Measurements from ENCODE around the gene SENP8.
"Not testable (repeated sequence)": the region's sequence is repeated elsewhere in the genome, so short reads cannot be mapped to it uniquely, and the experiment has no call there.

Gene SENP8

DNA sequence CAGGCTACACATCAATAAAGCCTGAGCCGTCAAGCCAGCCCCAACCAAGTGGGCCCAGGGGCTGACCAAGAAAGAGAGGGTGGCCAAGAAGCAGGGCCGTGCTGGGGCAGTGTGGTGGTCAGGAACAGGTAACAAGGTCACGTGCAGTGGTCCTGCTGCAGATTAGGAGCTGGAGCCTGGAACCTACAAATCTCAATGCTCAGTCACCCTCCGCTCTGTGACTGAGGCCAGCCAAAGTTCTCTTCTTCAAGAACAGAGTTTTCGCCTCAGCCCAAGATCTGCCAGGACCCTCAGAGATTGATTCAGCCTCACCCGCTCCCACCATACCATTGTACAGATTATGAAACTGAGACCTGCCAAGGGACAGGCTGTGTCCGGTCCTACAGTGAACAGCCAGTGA is 52.5 kb downstream of the SENP8 start:
- no peaks in the 10 kb centered on the region for H3K36me3 ChIP-seq (ENCODE audit: insufficient read depth, low read length)
- no peak overlapping the region for H3K4me3 ChIP-seq (ENCODE audit: low read length)
- H3K9me3 ChIP-seq (replicated peaks; ENCODE audit: low read length) = no peaks in the 10 kb centered on the region
- H3K27me3 ChIP-seq (ENCODE audit: control insufficient read depth, insufficient read depth, low read length) = peaks cover 70% of the 10 kb centered on the region
- H3K9ac ChIP-seq (ENCODE audit: low read depth, low read length) = no peak overlapping the region
- H3K4me1 ChIP-seq (ENCODE audit: control insufficient read depth, insufficient read depth, low read length) = no peaks in the 10 kb centered on the region
- no peak overlapping the region for H3K4me2 ChIP-seq (ENCODE audit: low read length)

DNA sequence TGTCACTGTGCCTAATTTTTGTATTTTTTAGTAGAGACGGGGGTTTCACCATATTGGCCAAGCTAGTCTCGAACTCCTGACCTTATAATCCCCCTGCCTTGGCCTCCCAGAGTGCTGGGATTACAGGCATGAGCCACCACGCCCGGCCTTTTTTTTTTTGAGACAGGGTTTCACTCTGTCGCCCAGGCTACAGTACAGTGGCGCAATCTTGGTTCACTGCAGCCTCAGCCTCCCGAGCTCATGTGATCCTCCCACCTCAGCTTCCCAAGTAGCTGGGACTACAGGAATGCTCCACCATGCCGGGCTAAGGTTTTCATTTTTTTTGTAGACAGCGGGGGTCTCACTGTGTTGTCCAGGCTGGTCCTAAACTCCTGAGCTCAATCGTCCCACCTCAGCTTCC is 53.8 kb downstream of the SENP8 start:
- H3K9me3 ChIP-seq (replicated peaks; ENCODE audit: low read length); H3K4me1 ChIP-seq (ENCODE audit: control insufficient read depth, insufficient read depth, low read length); H3K9ac ChIP-seq (ENCODE audit: low read depth, low read length); H3K4me2 ChIP-seq (ENCODE audit: low read length); H3K36me3 ChIP-seq (ENCODE audit: insufficient read depth, low read length); H3K4me3 ChIP-seq (ENCODE audit: low read length): not testable (repeated sequence)
- H3K27me3 ChIP-seq (ENCODE audit: control insufficient read depth, insufficient read depth, low read length) = peaks cover 71% of the 10 kb centered on the region

DNA sequence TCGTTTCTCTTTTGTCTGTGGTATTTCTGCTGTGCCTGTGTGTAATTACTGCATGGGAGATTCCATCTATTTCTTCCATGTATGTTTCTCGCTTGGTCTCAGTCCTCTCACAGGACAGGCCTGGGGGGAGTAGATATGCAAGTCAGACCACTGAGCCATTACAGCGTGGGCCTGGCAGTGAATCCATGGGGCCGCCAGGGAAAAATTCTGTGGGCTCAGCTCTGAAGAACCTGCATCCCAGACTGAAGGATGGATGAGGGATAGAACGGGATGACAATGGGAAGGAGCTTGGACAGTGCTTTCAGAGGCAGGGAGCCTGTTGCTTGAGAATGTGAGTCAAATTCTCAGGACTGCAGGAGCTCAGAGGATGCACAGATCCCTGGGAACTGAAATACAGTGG is 54.6 kb downstream of the SENP8 start:
- no peaks in the 10 kb centered on the region for H3K36me3 ChIP-seq (ENCODE audit: insufficient read depth, low read length)
- no peak overlapping the region for H3K4me3 ChIP-seq (ENCODE audit: low read length)
- H3K9me3 ChIP-seq (replicated peaks; ENCODE audit: low read length) = no peaks in the 10 kb centered on the region
- no peaks in the 10 kb centered on the region for H3K4me1 ChIP-seq (ENCODE audit: control insufficient read depth, insufficient read depth, low read length)
- no peak overlapping the region for H3K9ac ChIP-seq (ENCODE audit: low read depth, low read length)
- peaks cover 63% of the 10 kb centered on the region for H3K27me3 ChIP-seq (ENCODE audit: control insufficient read depth, insufficient read depth, low read length)
- no peak overlapping the region for H3K4me2 ChIP-seq (ENCODE audit: low read length)

GRCh38 chr15:72173401-72173800 is 55.2 kb downstream of the SENP8 start:
- peaks cover 60% of the 10 kb centered on the region for H3K27me3 ChIP-seq (ENCODE audit: control insufficient read depth, insufficient read depth, low read length)
- H3K36me3 ChIP-seq (ENCODE audit: insufficient read depth, low read length) = no peaks in the 10 kb centered on the region
- no peak overlapping the region for H3K9ac ChIP-seq (ENCODE audit: low read depth, low read length)
- no peak overlapping the region for H3K4me3 ChIP-seq (ENCODE audit: low read length)
- no peaks in the 10 kb centered on the region for H3K9me3 ChIP-seq (replicated peaks; ENCODE audit: low read length)
- H3K4me2 ChIP-seq (ENCODE audit: low read length) = no peak overlapping the region
- H3K4me1 ChIP-seq (ENCODE audit: control insufficient read depth, insufficient read depth, low read length) = no peaks in the 10 kb centered on the region

GRCh38 chr15:72173864-72174550 is 55.8 kb downstream of the SENP8 start:
- Histone ChIP-seq H3K9me3 (replicated peaks; ENCODE audit: low read length) (no peaks in the 10 kb centered on the region), H3K9ac (ENCODE audit: low read depth, low read length) (no peak overlapping the region), H3K27me3 (ENCODE audit: control insufficient read depth, insufficient read depth, low read length) (peaks cover 54% of the 10 kb centered on the region), H3K4me2 (ENCODE audit: low read length) (no peak overlapping the region), H3K4me1 (ENCODE audit: control insufficient read depth, insufficient read depth, low read length) (no peaks in the 10 kb centered on the region), H3K4me3 (ENCODE audit: low read length) (no peak overlapping the region), H3K36me3 (ENCODE audit: insufficient read depth, low read length) (no peaks in the 10 kb centered on the region)

- Histone ChIP-seq H3K9ac (ENCODE audit: low read depth, low read length) (no peak overlapping the region), H3K4me1 (ENCODE audit: control insufficient read depth, insufficient read depth, low read length) (no peaks in the 10 kb centered on the region), H3K27me3 (ENCODE audit: control insufficient read depth, insufficient read depth, low read length) (peaks cover 47% of the 10 kb centered on the region), H3K9me3 (replicated peaks; ENCODE audit: low read length) (no peaks in the 10 kb centered on the region), H3K36me3 (ENCODE audit: insufficient read depth, low read length) (no peaks in the 10 kb centered on the region), H3K4me2 (ENCODE audit: low read length) (no peak overlapping the region), H3K4me3 (ENCODE audit: low read length) (no peak overlapping the region)
Measured at GRCh38 chr15:72174551-72175165, 56.5 kb downstream of the SENP8 start.

- Histone ChIP-seq H3K4me3 (ENCODE audit: low read length) (no peak overlapping the region), H3K9ac (ENCODE audit: low read depth, low read length) (no peak overlapping the region), H3K9me3 (replicated peaks; ENCODE audit: low read length) (no peaks in the 10 kb centered on the region), H3K27me3 (ENCODE audit: control insufficient read depth, insufficient read depth, low read length) (peaks cover 44% of the 10 kb centered on the region), H3K4me1 (ENCODE audit: control insufficient read depth, insufficient read depth, low read length) (no peaks in the 10 kb centered on the region), H3K36me3 (ENCODE audit: insufficient read depth, low read length) (no peaks in the 10 kb centered on the region), H3K4me2 (ENCODE audit: low read length) (no peak overlapping the region)
Measured at GRCh38 chr15:72175186-72176044, 57.2 kb downstream of the SENP8 start.

DNA sequence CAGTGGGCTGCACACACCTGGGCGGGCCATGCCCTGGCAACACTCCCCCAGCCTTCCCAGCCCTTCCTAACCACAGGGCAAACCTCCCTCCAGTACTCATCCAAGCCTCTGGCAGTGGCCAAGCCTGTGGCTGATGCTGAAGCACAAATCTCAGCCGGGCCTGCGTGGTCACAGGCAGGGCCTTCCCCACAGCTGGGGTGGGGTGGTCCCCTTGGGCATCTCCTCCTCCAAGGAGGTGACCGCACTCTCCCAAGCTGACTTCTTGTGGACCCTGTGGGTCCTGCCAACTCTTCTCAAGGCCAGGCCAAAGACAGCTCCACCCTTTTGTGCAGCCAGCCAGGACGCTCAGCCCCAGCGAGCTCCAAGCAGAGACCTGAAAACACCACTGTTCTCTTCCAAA is 58.0 kb downstream of the SENP8 start:
- H3K36me3 ChIP-seq (ENCODE audit: insufficient read depth, low read length) = no peaks in the 10 kb centered on the region
- H3K4me1 ChIP-seq (ENCODE audit: control insufficient read depth, insufficient read depth, low read length) = no peaks in the 10 kb centered on the region
- H3K4me3 ChIP-seq (ENCODE audit: low read length) = no peak overlapping the region
- H3K9ac ChIP-seq (ENCODE audit: low read depth, low read length) = no peak overlapping the region
- H3K9me3 ChIP-seq (replicated peaks; ENCODE audit: low read length) = no peaks in the 10 kb centered on the region
- no peak overlapping the region for H3K4me2 ChIP-seq (ENCODE audit: low read length)
- H3K27me3 ChIP-seq (ENCODE audit: control insufficient read depth, insufficient read depth, low read length) = peaks cover 47% of the 10 kb centered on the region

- Histone ChIP-seq H3K4me3 (ENCODE audit: low read length) (no peak overlapping the region), H3K9me3 (replicated peaks; ENCODE audit: low read length) (no peaks in the 10 kb centered on the region), H3K4me1 (ENCODE audit: control insufficient read depth, insufficient read depth, low read length) (no peaks in the 10 kb centered on the region), H3K36me3 (ENCODE audit: insufficient read depth, low read length) (no peaks in the 10 kb centered on the region), H3K4me2 (ENCODE audit: low read length) (no peak overlapping the region), H3K27me3 (ENCODE audit: control insufficient read depth, insufficient read depth, low read length) (peaks cover 43% of the 10 kb centered on the region), H3K9ac (ENCODE audit: low read depth, low read length) (no peak overlapping the region)
Measured at GRCh38 chr15:72176743-72177142, 58.5 kb downstream of the SENP8 start.

- peaks cover 5% of the 10 kb centered on the region for H3K4me1 ChIP-seq (ENCODE audit: control insufficient read depth, insufficient read depth, low read length)
- H3K4me3 ChIP-seq (ENCODE audit: low read length) = no peak overlapping the region
- H3K9ac ChIP-seq (ENCODE audit: low read depth, low read length) = no peak overlapping the region
- no peaks in the 10 kb centered on the region for H3K36me3 ChIP-seq (ENCODE audit: insufficient read depth, low read length)
- H3K9me3 ChIP-seq (replicated peaks; ENCODE audit: low read length) = no peaks in the 10 kb centered on the region
- H3K27me3 ChIP-seq (ENCODE audit: control insufficient read depth, insufficient read depth, low read length) = peaks cover 35% of the 10 kb centered on the region
- no peak overlapping the region for H3K4me2 ChIP-seq (ENCODE audit: low read length)
Measured at GRCh38 chr15:72178976-72179585, 60.9 kb downstream of the SENP8 start.

- Histone ChIP-seq H3K4me1 (ENCODE audit: control insufficient read depth, insufficient read depth, low read length) (peaks cover 11% of the 10 kb centered on the region), H3K9me3 (replicated peaks; ENCODE audit: low read length) (no peaks in the 10 kb centered on the region), H3K9ac (ENCODE audit: low read depth, low read length) (no peak overlapping the region), H3K4me3 (ENCODE audit: low read length) (no peak overlapping the region), H3K27me3 (ENCODE audit: control insufficient read depth, insufficient read depth, low read length) (peaks cover 34% of the 10 kb centered on the region), H3K36me3 (ENCODE audit: insufficient read depth, low read length) (no peaks in the 10 kb centered on the region), H3K4me2 (ENCODE audit: low read length) (no peak overlapping the region)
Measured at GRCh38 chr15:72179950-72180581, 61.9 kb downstream of the SENP8 start.

All from skeletal muscle satellite cell (primary cell).